HG02798 (cell line): ENCODE data around the gene NPAS3.
A peak's percentile ranks its signal among the peaks of the same experiment; 100 is the strongest.

ENCODE experiments used
- ATAC-seq: cut with Tn5 transposase; IDR thresholded peaks from one replicate; pipeline ENCODE4 v1.9.1; 2021; ENCODE audit warnings: mild to moderate bottlenecking; ENCODE audit not compliant: unreplicated experiment, poor library complexity

Gene NPAS3

DNA sequence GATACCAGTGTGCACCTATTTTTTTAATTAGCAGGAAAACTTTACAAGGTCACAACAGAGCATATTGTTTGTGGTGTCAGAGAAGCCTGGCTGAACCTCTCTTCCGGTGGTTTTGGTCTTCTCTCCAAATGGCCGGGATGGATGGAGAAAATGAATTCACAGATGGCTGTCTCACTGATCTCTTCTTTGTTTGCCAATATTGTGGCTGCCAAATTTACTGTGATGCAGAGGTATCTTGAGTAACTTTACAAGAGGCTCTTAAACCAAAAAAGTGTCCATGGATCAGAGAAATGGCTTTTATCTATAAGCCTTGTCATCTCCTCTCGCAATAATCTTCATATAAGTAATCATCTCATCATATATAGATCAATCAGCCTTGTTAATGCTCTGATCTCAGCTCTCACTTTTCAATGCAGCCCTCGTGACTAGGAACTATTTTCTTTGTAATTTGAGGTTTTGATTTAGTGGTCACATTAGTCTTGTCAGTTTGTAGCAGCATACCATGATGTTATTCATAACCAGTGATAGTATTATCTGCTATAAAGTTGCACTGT lies 704.1 kb downstream of the NPAS3 start:
- ATAC-seq, result no peak

DNA sequence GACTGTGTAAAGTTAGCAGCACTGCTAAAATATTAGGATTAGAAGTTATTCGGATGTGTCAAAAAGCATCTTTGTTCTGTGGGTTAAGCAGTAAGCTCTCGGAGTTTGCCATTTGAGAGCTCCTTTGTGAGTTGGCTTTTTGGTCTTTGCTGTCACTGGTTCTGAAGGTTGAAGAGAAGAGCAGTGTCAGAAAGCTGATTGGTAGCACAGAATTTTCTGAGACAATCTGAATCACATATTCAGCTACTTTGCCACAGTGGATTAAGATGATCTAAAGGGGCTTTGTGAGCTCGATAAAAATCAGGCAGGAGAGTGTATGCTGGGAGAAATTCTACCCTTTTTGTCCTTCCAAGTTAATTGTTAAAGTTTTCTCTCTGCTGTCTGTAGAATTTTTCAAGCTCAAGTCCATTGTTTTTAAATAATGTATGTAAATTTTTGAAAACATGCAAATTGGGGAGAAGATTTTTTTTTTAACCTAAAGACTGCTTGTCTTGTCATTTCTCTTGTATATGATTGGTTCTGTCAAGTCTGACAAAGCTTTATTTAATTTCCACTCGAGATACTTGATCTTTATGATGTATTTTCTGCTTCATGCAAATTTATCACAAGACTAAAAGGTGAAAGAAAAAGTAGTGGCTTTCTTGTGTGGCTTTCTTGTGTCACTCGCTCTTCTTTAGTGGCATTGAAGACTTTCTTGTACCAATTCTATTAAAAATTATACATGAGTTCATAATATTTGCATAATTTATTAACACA lies 704.9 kb downstream of the NPAS3 start:
- no peak for ATAC-seq

DNA sequence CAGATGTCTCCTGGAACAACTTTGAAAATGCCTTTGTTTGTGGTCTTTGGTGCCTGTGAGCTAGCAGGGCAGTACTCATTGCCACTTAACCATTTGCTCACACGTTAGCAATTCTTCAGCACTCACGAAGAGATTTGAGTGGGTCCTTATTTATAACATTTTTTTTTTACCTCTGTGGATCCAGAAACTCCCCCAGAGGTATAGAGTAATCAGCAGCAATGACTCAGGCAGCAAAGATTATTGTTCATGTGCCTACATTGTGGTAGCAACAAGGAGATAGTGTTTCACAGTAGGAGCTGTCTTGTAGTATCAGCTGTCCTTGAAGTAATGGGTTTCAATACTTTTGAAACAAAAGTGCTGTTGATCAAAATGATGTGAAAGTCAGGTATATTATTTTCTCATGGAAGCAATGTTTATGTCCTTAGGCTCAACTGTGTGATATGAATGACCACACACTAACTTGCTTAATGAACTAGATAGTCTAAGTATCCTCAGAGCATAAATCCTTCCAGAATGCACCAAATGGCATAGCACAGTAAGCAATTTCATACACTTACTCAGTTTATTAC lies 708.1 kb downstream of the NPAS3 start:
- no peak for ATAC-seq

DNA sequence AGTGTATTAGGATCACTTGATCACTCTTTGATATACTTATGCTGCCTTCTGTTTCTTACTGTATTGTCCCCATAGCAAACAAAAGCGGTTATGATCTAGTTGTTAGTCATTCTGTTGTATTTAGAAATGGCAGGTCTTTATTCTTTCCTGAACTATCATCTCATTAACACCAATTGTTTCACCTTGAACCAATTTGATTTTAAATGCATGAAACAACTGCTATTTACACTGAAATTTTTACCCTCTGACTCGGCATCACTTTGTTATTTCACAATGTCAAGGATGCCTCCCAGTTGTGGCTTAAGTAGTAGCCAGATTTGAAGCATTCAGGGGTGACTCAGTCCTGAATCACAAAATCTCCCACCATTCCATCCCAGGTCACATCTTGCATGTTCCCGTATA lies 708.7 kb downstream of the NPAS3 start:
- ATAC-seq, result no peak

DNA sequence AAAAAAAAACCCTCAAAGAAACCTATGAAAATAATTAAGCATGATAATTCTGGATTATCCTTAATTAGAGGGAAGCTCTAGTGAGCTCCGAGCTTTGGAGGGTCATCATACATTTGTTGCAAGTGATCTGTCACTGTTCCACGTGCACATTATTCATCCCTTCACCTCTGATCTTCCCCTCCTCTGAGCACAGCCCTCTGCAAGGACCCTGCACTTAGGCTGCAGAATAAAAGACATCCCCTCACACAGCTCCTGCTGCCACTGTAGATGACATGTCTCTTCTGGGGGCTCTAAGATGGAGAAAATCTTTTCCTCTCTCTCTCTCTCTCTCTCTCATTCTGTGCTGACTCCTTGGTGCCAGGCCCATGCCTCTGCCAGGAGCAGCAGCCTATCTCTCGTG lies 711.8 kb downstream of the NPAS3 start:
- ATAC-seq, result no peak

DNA sequence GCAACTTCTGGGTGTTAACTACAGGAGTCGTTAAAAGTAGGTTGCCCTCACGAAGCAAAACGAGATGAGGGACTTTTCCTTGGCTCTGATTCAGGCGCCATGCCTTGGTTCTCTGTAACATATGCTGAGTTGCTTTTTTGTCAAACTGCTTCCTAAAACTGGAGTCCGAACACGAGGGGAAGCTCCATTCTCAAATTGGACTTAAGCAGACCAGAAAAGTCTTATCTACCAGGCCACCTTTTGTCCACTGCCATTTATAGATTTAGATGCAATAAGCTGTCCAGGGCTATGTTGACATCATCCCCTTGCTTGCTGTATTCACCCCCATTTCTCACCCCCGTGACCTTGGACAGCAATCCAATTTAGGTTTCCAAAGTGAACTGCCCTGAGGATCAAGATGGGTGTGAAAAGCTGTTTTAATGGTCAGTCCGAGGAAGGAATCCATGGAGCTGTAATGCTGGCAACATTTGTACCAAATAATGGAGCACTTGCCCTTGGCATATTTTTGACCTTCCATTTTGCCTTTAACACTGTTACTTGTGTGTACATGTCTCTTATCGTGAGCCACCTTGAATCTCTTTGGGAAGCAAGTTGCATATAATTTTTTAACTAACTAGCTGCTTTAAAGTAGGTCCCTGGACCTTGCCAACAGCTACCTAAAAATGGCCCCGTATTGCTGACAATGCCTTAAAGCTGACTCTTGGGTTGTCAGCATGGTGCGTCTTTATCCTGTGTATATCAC lies 714.1 kb downstream of the NPAS3 start:
- ATAC-seq, result no peak

DNA sequence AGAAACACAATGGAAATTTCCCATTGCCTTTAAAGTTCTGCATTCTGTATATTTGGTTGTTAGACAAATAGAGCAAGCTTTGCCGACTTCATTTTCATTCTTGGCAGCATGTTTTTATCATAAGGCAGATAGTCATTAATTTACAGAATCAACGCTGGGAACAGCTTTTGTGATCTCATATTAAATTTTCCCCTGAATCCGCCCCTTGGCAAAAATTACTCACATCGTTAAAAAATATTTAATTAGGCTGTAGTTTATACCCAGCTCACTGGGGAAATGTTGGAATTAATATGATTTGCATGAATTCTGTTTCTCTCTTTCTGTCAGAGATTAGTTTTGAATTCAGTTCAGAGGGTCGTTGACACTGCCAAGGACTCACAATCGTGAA lies 714.6 kb downstream of the NPAS3 start:
- no peak for ATAC-seq

DNA sequence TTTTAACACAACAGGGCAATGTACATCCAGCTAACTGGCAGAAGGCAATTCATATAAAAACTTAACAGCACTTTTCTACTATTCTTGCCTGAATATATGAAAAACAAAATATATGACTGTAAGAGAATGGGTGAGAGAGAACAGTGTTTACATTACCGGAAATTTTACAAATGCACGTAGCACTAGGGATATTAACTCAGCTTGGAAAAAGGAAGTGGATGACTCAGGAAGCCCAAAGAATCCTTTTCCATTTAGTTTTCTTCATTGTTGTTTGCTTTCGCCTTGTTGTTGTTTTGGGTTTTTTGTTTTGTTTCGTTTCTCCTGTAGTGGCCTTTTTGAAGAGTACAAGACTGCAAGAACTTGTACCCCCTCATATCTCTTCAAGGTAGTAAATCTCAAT lies 716.7 kb downstream of the NPAS3 start:
- ATAC-seq, result no peak

DNA sequence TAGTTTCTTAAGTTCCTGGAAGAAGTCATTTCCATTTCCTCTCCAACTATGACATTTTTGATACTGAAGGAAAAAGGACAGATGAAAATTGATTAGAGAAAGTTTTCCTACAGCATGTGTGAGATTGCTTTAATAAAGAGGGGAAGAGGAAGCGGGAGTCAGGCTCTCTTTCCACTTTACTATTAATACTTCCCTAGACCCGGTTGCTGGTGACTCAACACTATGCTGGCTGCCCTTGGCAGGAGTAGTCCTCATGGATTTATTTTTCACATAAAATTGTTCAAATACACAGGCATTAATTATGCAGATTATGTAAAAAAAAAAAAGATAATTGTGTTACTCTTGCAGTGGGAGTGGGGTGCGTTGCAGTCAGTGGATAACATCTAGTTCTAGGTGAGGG lies 718.8 kb downstream of the NPAS3 start:
- no peak for ATAC-seq

DNA sequence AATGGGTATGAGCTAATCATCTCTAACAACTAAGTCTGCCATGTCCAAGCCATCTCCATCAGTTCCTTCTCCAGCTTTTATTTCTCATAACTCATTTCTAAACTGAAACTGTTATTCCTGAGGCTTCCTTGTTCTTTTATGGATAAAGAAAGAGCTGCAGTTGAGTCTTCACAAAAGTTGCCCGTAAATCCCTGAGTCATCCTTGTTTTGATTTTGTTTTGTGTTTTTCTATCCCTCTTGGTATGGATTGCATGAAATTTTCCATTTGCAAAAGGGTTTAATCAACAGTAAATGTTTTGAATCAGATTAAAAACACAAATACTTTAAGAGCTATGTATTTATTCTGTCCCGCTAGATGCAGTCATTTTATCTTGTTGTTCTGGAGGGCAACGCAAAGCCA lies 721.6 kb downstream of the NPAS3 start:
- no peak for ATAC-seq

DNA sequence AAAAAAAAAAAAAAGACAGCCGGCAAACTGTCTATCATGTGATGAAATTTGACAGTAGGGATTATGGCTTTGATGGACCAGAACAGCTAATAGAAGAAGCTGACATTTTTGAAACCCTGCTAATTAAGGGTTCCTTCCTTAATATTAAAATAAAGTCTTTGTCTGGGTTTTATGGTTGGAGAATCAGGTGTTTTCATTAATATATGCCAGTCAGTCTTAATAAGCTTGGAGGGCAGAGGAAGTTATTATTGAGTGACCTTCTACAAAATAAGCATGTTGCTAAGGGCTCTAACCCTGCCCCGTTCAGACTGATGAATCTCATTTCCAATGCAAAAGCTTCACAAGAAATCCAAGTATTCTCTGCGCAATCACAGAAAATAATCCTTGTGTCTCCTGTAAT lies 722.4 kb downstream of the NPAS3 start:
- ATAC-seq, result no peak

DNA sequence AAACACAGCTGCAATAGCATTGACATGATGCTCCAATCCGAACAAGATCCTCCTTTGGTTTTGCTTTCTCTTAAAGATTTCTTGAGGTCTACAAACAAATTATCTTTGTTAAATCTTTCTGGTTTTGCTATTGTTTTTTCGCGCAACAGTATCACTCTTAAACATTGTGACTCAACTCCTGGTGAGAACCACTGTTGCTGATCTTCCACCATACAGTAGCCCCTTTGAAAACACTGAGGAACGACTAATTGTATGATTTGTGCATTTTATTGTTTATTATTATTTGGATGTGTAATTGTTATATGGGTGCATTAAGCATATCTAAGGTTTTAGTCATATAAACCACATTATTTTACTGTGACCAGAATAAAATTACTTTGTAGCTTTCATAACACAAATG lies 729.4 kb downstream of the NPAS3 start:
- ATAC-seq, result no peak

DNA sequence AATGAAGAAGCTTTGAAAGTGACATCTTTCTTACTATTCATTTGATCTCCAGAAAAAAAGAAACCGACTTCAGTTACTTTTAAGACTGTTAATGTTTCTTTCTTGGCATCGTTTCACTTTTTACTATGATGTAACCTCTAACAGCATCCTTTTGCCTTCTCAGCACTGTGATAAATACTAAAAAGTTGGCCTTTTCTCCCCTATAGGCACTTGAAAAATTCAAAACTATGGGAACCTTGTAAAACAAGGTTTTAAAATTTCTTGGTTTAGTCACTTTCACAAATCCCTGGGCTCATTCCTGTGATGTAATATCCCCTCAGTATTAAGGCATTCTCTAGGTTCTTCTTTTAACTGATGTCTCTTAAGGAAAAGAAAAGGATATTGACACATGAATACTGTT lies 730.4 kb downstream of the NPAS3 start:
- no peak for ATAC-seq

DNA sequence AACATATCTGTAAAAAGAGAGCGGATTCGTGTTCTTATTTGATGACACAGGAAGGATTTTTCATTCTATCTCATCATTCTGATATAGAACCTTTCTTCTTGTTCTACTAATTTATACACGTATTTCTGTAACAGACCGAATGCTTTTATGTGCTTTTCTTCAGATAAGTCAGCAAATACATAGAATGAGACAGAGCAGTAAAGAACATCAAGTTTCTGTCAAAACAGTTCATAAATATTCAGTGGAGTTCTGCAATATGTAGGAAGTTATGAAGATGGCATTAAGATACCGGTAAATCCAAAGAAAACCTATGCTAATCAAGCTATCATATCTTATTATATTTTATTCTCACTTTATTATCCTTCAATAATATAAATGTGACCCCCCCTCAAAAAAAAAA lies 731.6 kb downstream of the NPAS3 start:
- ATAC-seq, result no peak

DNA sequence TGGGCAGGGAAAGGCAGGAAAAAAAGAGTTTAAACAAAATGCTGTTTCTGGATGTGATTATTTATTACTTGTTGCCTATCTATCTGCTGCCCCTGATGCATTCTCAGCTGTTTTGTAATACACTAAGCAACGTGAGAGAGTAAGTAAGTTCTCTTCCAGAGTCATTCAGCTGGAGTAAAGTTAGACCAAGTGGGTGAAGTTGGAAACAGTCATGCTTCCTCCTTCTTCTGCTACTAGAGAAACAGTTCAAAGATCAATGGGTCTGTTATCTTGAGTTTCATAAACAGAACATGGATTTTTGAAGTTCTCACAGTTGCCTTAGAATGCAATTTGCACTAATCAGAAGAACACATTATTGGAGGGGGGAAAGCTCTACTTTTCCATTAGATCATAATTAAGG lies 732.9 kb downstream of the NPAS3 start:
- ATAC-seq, result no peak

DNA sequence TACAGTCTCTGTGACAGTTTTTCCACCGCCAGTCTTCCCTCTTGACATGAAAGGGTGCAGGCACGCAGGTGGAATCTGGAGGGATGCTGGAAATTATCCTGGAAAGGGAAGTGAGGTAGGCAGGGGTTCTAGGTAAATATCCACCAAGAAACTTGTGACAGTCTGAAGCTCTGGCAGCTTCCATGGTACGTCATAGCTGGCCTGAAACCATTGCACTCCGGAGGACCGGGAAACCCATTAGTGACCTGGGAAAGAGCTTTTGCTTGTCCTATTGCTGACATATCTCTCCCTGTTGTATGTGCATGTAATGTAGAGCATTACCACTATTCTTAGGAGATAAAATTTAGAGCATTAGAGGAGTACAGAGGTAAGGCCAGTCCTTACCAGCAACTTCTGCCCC lies 736.2 kb downstream of the NPAS3 start:
- ATAC-seq, result no peak

DNA sequence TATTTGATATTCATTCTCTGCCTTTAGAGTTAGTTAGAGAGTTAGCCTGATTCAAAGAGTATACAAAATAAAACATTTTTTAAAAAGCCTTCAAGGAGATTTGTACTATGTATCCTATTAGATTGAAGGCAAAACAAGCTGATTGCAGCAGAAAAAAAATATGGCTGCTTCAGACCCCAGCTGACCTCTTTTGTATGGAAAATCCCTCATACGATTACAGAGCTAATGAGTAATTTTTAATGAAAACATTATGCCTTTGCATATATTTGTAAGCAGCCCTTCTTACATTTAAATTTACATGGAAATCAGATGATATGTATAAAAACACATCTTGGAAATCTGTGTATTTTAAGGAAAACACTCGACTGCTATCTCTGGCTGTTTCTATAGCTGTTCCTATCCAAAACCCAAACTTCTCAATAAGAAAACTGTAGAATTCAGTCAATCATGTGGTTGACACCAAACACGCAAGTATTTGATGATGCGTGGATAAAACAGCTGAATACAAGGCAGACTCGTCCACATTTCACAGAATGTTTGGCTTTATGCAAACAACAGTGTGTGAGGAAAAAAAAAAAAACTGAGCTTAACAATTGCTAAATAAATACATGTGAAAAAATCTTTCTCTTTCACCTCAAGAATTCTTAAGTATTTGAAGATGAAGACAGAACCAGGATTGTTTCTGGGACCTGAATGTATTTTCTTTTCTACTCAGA lies 736.9 kb downstream of the NPAS3 start:
- no peak for ATAC-seq

DNA sequence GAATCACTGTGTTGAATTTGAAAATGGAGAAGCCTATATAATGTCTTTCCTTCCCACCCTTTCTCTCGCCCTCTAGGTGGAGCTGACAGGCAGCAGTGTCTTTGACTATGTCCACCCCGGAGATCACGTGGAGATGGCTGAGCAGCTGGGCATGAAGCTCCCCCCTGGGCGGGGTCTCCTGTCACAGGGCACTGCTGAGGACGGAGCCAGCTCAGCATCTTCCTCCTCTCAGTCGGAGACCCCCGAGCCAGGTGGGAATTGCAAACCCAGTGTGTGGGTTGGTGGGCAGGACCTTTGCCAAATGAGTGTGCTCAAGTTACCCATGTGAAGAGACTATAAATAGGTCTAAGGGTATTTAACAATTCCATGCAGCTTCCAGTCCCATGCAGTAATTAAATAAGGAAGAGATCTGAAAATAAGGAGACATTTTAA lies 737.5 kb downstream of the NPAS3 start:
- peak; percentile 82 for ATAC-seq

DNA sequence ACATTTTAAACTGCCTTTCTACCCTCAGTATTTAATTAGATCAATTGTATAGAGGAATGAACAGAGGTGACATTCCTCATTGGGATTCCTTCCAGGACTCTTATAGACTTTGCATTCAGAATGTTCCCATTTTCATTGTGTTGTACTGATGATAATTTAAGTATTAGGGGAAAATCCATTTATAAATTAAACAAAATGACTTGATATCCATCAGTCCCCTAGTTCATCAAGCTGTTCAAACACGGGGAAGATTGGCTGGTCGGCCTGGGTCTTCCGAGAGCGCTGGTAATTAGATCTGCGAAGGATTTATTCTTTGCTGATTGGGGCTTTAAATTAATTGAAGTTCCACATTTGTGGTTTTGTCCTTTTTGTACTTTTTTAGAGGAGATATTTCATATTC lies 738.2 kb downstream of the NPAS3 start:
- ATAC-seq, result no peak

DNA sequence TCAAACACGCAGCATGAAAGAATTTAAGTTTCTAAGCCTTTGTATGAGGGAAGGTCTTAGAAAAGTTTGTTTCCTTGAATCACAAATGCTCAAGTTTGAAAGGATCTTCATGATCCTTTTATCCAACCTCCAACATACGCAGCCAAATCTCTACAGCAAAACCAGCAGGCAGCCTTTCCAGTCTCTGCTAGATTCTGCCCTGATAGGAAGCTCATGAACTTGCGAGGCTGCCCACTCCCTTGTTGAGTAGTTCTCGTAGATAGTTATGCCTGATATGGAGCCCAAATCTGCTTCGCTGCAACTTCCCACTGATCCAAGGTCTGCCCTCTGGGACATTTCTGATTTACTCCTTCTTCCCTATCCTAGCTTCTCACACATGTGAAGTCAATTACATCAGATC lies 739.3 kb downstream of the NPAS3 start:
- no peak for ATAC-seq

DNA sequence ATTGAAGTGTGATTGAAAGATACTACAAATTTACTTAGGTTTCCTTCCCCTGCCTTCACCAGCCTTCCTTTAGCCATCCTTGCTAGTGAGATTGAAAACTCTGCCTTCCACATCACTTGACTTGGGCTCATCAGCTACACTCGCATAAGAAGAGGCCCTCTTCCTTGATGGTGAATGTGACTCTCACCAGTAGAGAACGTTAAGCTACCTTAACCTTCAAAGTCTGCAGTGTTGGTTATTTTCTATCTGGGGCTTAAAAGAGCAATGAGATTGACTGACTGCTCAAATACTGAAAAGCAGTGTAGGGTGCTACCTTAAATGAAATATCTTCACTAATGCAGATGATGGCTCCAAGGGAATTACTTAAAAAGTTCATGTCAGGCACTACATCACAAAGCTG lies 740.3 kb downstream of the NPAS3 start:
- ATAC-seq, result no peak
